HepG2 (cell line): ENCODE data around the gene SND1. TPM values are rescaled to one million over a fixed set of nuclear protein-coding genes. Genes with fewer than 3 reads are reported as not detected.

ENCODE experiments used
- AKNA ChIP-seq: sonication (generic); formaldehyde crosslinking; IDR thresholded peaks from 2 replicates; pipeline ENCODE4 v1.4.0; 2020; ENCODE audit warnings: missing genetic modification reagents, borderline replicate concordance
- MAZ ChIP-seq, 2 experiments: sonication (generic) in 1 of 2; formaldehyde crosslinking in 1 of 2; IDR thresholded peaks; 2 replicates each; pipeline versions ENCODE4 v1.5.0 to v1.6.1; 2012 to 2020; ENCODE audit warnings: low read depth in 2 of 2, mild to moderate bottlenecking in 2 of 2, borderline replicate concordance in 1 of 2, improper control_type of control experiment in 1 of 2, low read length in 1 of 2, missing genetic modification reagents in 1 of 2, moderate library complexity in 1 of 2
- MEIS2 ChIP-seq: sonication (generic); formaldehyde crosslinking; IDR thresholded peaks from 2 replicates; pipeline ENCODE4 v1.9.0; 2021; ENCODE audit warnings: mild to moderate bottlenecking, missing genetic modification reagents
- MYPOP ChIP-seq: sonication (generic); formaldehyde crosslinking; IDR thresholded peaks from 2 replicates; pipeline ENCODE4 v1.8.1; 2023; ENCODE audit warnings: mild to moderate bottlenecking, moderate library complexity, missing genetic modification reagents
- ZNF746 ChIP-seq: sonication (generic); formaldehyde crosslinking; IDR thresholded peaks from 2 replicates; pipeline ENCODE4 v1.8.0; 2022; ENCODE audit warnings: mild to moderate bottlenecking, missing genetic modification reagents
- polyA plus RNA-seq, 8 experiments: library from polyadenylated mRNA; depleted of rRNA in 3 of 8; stranded (reverse) in 7 of 8; unstranded in 1 of 8; fragments of >200 nt; fragmentation: Illumina TruSeq in 4 of 8; extraction: Trizol in 4 of 8; gene quantifications; 2 replicates each; pipeline versions ENCODE4 v1.2.1 to v1.2.3, GENCODE V29; 2011 to 2016; ENCODE audit warnings: low read depth in 4 of 8, missing spikeins in 1 of 8, mixed read lengths in 1 of 8; ENCODE audit not compliant: insufficient read depth in 1 of 8
- total RNA-seq, 5 experiments: library from RNA; depleted of rRNA; stranded (reverse); fragments of >200 nt; fragmentation: Illumina TruSeq; extraction: Trizol; gene quantifications; 2 replicates each; pipeline ENCODE4 v1.2.3, GENCODE V29; 2016; ENCODE audit warnings: low read depth in 1 of 5
- TF ChIP-seq, protein P1 (sequence below), 2 experiments: fragments of 450-650 bp in 1 of 2; sonication (generic) in 1 of 2; formaldehyde crosslinking in 1 of 2; IDR thresholded peaks; 2 replicates each; pipeline versions ENCODE4 v1.6.1 to v1.8.0; 2016 to 2022; ENCODE audit warnings: antibody characterized with exemption in 1 of 2, mild to moderate bottlenecking in 1 of 2, missing genetic modification reagents in 1 of 2

Gene SND1
- total and polyA plus RNA-seq, 2 of the 13 experiments (the other 11 are each of a cell fraction or from before 2014, with no cell fraction given), result 110 to 182 TPM

DNA sequence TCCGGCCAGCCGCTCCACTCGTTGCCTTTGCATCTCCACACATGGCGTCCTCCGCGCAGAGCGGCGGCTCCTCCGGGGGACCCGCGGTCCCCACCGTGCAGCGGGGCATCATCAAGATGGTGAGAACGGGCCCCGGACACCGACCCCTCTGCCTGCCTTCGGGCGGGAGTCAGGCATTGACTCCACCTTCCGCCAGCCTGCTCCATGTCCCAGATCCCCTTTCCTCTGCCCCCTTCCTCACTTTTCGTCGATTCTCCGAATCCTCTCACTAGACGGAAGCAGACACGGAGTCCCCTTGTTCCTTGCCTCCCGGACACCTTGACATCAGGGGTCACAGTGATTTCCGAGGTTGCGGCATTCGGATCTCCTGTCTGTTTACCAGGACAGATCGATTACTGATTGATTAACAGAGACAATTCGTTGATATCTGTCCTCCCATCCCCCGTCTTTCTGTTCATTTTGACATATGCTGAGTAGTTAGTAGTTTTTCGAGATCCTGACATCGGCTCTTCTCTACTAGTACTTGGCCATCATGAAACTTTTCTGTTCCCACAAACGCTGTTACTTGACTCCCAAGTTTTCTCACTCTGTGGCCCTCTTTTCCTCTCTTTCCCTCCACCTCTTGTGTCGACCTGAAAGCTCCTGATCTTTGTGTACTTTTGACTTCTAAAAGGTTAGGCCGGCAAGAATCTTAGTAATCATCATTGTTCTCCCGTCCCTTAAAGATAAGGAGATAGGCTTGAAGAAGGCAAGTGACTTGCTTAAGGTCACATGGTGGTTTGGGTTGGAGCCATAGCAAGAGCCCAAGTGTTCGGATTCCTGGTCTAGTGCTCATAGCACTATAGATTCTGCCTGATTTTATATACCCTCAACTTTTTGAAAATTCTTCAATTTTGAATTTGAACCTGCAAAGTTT lies 597 bp downstream of the SND1 start (continued):
- TF ChIP-seq, protein P1, sequence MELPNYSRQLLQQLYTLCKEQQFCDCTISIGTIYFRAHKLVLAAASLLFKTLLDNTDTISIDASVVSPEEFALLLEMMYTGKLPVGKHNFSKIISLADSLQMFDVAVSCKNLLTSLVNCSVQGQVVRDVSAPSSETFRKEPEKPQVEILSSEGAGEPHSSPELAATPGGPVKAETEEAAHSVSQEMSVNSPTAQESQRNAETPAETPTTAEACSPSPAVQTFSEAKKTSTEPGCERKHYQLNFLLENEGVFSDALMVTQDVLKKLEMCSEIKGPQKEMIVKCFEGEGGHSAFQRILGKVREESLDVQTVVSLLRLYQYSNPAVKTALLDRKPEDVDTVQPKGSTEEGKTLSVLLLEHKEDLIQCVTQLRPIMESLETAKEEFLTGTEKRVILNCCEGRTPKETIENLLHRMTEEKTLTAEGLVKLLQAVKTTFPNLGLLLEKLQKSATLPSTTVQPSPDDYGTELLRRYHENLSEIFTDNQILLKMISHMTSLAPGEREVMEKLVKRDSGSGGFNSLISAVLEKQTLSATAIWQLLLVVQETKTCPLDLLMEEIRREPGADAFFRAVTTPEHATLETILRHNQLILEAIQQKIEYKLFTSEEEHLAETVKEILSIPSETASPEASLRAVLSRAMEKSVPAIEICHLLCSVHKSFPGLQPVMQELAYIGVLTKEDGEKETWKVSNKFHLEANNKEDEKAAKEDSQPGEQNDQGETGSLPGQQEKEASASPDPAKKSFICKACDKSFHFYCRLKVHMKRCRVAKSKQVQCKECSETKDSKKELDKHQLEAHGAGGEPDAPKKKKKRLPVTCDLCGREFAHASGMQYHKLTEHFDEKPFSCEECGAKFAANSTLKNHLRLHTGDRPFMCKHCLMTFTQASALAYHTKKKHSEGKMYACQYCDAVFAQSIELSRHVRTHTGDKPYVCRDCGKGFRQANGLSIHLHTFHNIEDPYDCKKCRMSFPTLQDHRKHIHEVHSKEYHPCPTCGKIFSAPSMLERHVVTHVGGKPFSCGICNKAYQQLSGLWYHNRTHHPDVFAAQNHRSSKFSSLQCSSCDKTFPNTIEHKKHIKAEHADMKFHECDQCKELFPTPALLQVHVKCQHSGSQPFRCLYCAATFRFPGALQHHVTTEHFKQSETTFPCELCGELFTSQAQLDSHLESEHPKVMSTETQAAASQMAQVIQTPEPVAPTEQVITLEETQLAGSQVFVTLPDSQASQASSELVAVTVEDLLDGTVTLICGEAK (IDR thresholded peaks at IDR 0.05), result no peak
- TF ChIP-seq, protein P1 (CRISPR knock-in tag; IDR thresholded peaks at IDR 0.05), result no peak
- TF ChIP-seq MYPOP (no peak), ZNF746 (CRISPR knock-in tag) (no peak), MAZ (IDR thresholded peaks at IDR 0.05; ENCODE audit: borderline replicate concordance, low read depth, low read length) (no peak), MAZ (CRISPR knock-in tag; IDR thresholded peaks at IDR 0.05; ENCODE audit: low read depth) (no peak), AKNA (no peak), MEIS2 (CRISPR knock-in tag) (no peak)
